H1 (cell line): Measurements from ENCODE around the gene RAPGEF1. TPM values are rescaled to one million over a fixed set of nuclear protein-coding genes. Genes with fewer than 3 reads are reported as not detected.
A peak's percentile ranks its signal among the peaks of the same experiment; 100 is the strongest.

ENCODE experiments used
- CTCF ChIA-PET: fragments of 300-600 bp; sonication (Branson Sonifier 250); formaldehyde crosslinking; loops from one replicate; lab custom pipeline; 2021; ENCODE audit not compliant: partially characterized antibody; lab: Charles Lee
- POLR2A ChIA-PET: fragments of 300-600 bp; sonication (Branson Sonifier 250); formaldehyde crosslinking; loops from one replicate; lab custom pipeline; 2021; ENCODE audit warnings: inconsistent platforms; ENCODE audit not compliant: partially characterized antibody; lab: Charles Lee
- DNase-seq, 2 experiments: peaks; one replicate each; pipeline versions ENCODE4 v3.0.0 to v3.0.0-alpha.2; 2010 to 2022; ENCODE audit warnings: low spot score in 2 of 2, low read depth in 1 of 2, mixed read lengths in 1 of 2
- FAIRE-seq: peaks from 2 replicates; lab custom pipeline; 2011; peaks lifted over from hg19 to GRCh38; lab: Jason Lieb, UNC
- H2AFZ ChIP-seq: 2 replicates; pipeline ENCODE4 v1.8.1; 2012; ENCODE audit warnings: low read length, inconsistent platforms
- H2AK5ac ChIP-seq: 2 replicates; pipeline ENCODE4 v1.6.1; 2013; ENCODE audit warnings: low read depth, low read length
- H2BK120ac ChIP-seq: replicated peaks from 2 replicates; pipeline ENCODE3; 2013; ENCODE audit warnings: low read depth, low read length, inconsistent platforms
- H2BK12ac ChIP-seq: 2 replicates; pipeline ENCODE4 v1.6.1; 2013; ENCODE audit warnings: low read depth, low read length
- H2BK15ac ChIP-seq: 2 replicates; pipeline ENCODE4 v1.6.1; 2013; ENCODE audit warnings: low read length
- H2BK20ac ChIP-seq: 2 replicates; pipeline ENCODE4 v1.6.1; 2013; ENCODE audit warnings: low read length
- H2BK5ac ChIP-seq: 2 replicates; pipeline ENCODE4 v1.6.1; 2013; ENCODE audit warnings: low read depth, low read length
- H3K14ac ChIP-seq: 2 replicates; pipeline ENCODE4 v1.6.1; 2013; ENCODE audit warnings: inconsistent platforms; ENCODE audit not compliant: insufficient read length
- H3K18ac ChIP-seq: 2 replicates; pipeline ENCODE4 v1.6.1; 2013; ENCODE audit warnings: low read length; ENCODE audit errors: extremely low read depth
- H3K23ac ChIP-seq: 2 replicates; pipeline ENCODE4 v1.6.1; 2013; ENCODE audit warnings: inconsistent platforms; ENCODE audit not compliant: insufficient read length
- H3K23me2 ChIP-seq: 2 replicates; pipeline ENCODE4 v1.6.1; 2013; ENCODE audit warnings: low read depth, low read length
- H3K27ac ChIP-seq: 2 replicates; pipeline ENCODE4 v1.6.1; 2011; ENCODE audit warnings: low read depth, low read length, inconsistent platforms
- H3K27me3 ChIP-seq, 4 experiments: replicated peaks in 1 of 4; 1 replicate in 1 of 4; 2 replicates in 3 of 4; pipeline versions ENCODE4 v1.6.1 to v1.8.1; 2011 to 2013; ENCODE audit warnings: low read length in 3 of 4, mild to moderate bottlenecking in 3 of 4, inconsistent platforms in 2 of 4, mixed read lengths in 2 of 4, moderate library complexity in 1 of 4; ENCODE audit not compliant: control insufficient read depth in 3 of 4, insufficient read depth in 3 of 4; ENCODE audit errors: extremely low read depth in 1 of 4
- H3K36me3 ChIP-seq, 4 experiments: 2 replicates each; pipeline versions ENCODE4 v1.6.1 to v1.8.1; 2011 to 2013; ENCODE audit warnings: mild to moderate bottlenecking in 4 of 4, low read length in 3 of 4, moderate library complexity in 2 of 4, control low read depth in 1 of 4, inconsistent platforms in 1 of 4; ENCODE audit not compliant: insufficient read depth in 4 of 4, control insufficient read depth in 2 of 4
- H3K4ac ChIP-seq: replicated peaks from 2 replicates; pipeline ENCODE3; 2013; ENCODE audit warnings: low read length, low read depth, mixed read lengths, inconsistent platforms; ENCODE audit not compliant: insufficient read length
- H3K4me1 ChIP-seq, 4 experiments: replicated peaks in 1 of 4; 1 replicate in 1 of 4; 2 replicates in 3 of 4; pipeline versions ENCODE4 v1.6.1 to v1.8.1; 2011 to 2013; ENCODE audit warnings: low read length in 3 of 4, inconsistent platforms in 2 of 4, mixed read lengths in 1 of 4; ENCODE audit not compliant: insufficient read depth in 4 of 4, control insufficient read depth in 3 of 4
- H3K4me2 ChIP-seq, 2 experiments: 2 replicates each; pipeline versions ENCODE4 v1.6.1 to v1.8.1; 2011 to 2013; ENCODE audit warnings: low read depth in 2 of 2, low read length in 2 of 2, control low read depth in 1 of 2, inconsistent platforms in 1 of 2, mild to moderate bottlenecking in 1 of 2; ENCODE audit not compliant: insufficient read depth in 1 of 2
- H3K4me3 ChIP-seq, 4 experiments: fragments of 200-600, 300-600 bp in 1 of 4; sonication (generic), shearing (Covaris generic), sonication (Bioruptor Twin) in 1 of 4; 2 replicates each; pipeline versions ENCODE4 v1.5.1 to v1.8.1; 2011 to 2016; ENCODE audit warnings: low read length in 4 of 4, low read depth in 3 of 4, control low read depth in 2 of 4, inconsistent platforms in 2 of 4, mild to moderate bottlenecking in 2 of 4, mixed read lengths in 1 of 4, moderate library complexity in 1 of 4; ENCODE audit not compliant: insufficient read depth in 2 of 4; ENCODE audit errors: extremely low read depth in 1 of 4
- H3K56ac ChIP-seq: replicated peaks from 2 replicates; pipeline ENCODE3; 2013; ENCODE audit warnings: low read depth, mild to moderate bottlenecking, mixed read lengths, low read length, inconsistent platforms; ENCODE audit not compliant: insufficient read length
- H3K79me1 ChIP-seq: 2 replicates; pipeline ENCODE4 v1.6.1; 2013; ENCODE audit warnings: low read depth, low read length, control low read depth
- H3K79me2 ChIP-seq, 2 experiments: 2 replicates each; pipeline versions ENCODE4 v1.6.1 to v1.8.1; 2012 to 2013; ENCODE audit warnings: low read length in 2 of 2, mild to moderate bottlenecking in 2 of 2, inconsistent platforms in 1 of 2; ENCODE audit not compliant: insufficient read depth in 2 of 2, control insufficient read depth in 1 of 2
- H3K9ac ChIP-seq, 4 experiments: replicated peaks in 1 of 4; 1 replicate in 1 of 4; 2 replicates in 3 of 4; pipeline versions ENCODE4 v1.6.1 to v1.8.1; 2011 to 2013; ENCODE audit warnings: low read depth in 3 of 4, low read length in 3 of 4, control low read depth in 2 of 4, mild to moderate bottlenecking in 2 of 4, moderate library complexity in 2 of 4, inconsistent platforms in 1 of 4; ENCODE audit errors: extremely low read depth in 1 of 4
- H3K9me3 ChIP-seq, 2 experiments: 2 replicates each; pipeline versions ENCODE4 v1.6.1 to v1.8.1; 2012 to 2013; ENCODE audit warnings: mild to moderate bottlenecking in 2 of 2, moderate library complexity in 2 of 2, control low read depth in 1 of 2, inconsistent platforms in 1 of 2, low read depth in 1 of 2, low read length in 1 of 2, mixed read lengths in 1 of 2; ENCODE audit not compliant: insufficient read depth in 2 of 2
- H4K20me1 ChIP-seq, 2 experiments: replicated peaks in 1 of 2; 2 replicates each; pipeline versions ENCODE3 to v1.8.1; 2011 to 2013; ENCODE audit warnings: inconsistent platforms in 2 of 2, low read length in 2 of 2, mild to moderate bottlenecking in 1 of 2; ENCODE audit not compliant: insufficient read depth in 2 of 2, control insufficient read depth in 1 of 2
- H4K5ac ChIP-seq: 2 replicates; pipeline ENCODE4 v1.6.1; 2013; ENCODE audit warnings: low read length, low read depth, mixed read lengths, inconsistent platforms; ENCODE audit not compliant: insufficient read length
- H4K8ac ChIP-seq: 2 replicates; pipeline ENCODE4 v1.8.0; 2013; ENCODE audit warnings: mild to moderate bottlenecking, moderate library complexity, low read length, inconsistent platforms; ENCODE audit not compliant: insufficient read depth; ENCODE audit errors: extremely low read depth
- H4K91ac ChIP-seq: replicated peaks from 2 replicates; pipeline ENCODE3; 2013; ENCODE audit warnings: low read length, mixed read lengths, inconsistent platforms; ENCODE audit not compliant: insufficient read length
- BACH1 ChIP-seq: IDR thresholded peaks from 2 replicates; pipeline ENCODE4 v1.6.1; 2012; ENCODE audit warnings: low read length, improper control_type of control experiment
- BRCA1 ChIP-seq: IDR thresholded peaks from 2 replicates; pipeline ENCODE4 v1.6.1; 2012; ENCODE audit warnings: low read depth, low read length, improper control_type of control experiment
- NANOG ChIP-seq: IDR thresholded peaks from 2 replicates; pipeline ENCODE4 v1.6.1; 2011; ENCODE audit warnings: low read length, low read depth, mild to moderate bottlenecking, inconsistent platforms; ENCODE audit not compliant: insufficient read depth, poor library complexity, severe bottlenecking
- RNF2 ChIP-seq: fragments of 200-900, 300-1000 bp; sonication (generic); IDR thresholded peaks from 2 replicates; pipeline ENCODE4 v1.7.1; 2016; ENCODE audit warnings: borderline replicate concordance, low read depth, mild to moderate bottlenecking, antibody characterized with exemption, low read length; ENCODE audit not compliant: poor library complexity, severe bottlenecking; ENCODE audit errors: missing control alignments
- RXRA ChIP-seq: IDR thresholded peaks from 2 replicates; pipeline ENCODE4 v1.6.1; 2011; ENCODE audit warnings: low read depth, mild to moderate bottlenecking, low read length, moderate library complexity; ENCODE audit not compliant: insufficient read depth
- SIRT6 ChIP-seq: IDR thresholded peaks from one replicate; pipeline ENCODE4 v1.7.1; 2012; ENCODE audit warnings: low read length, inconsistent platforms
- SP2 ChIP-seq: IDR thresholded peaks from 2 replicates; pipeline ENCODE4 v1.6.1; 2012; ENCODE audit warnings: mild to moderate bottlenecking, low read length, inconsistent platforms
- TCF12 ChIP-seq: IDR thresholded peaks from 2 replicates; pipeline ENCODE4 v1.6.1; 2011; ENCODE audit warnings: low read depth, mild to moderate bottlenecking, low read length
- TEAD4 ChIP-seq: IDR thresholded peaks from 2 replicates; pipeline ENCODE4 v1.6.1; 2012; ENCODE audit warnings: low read depth, low read length, inconsistent platforms, mixed read lengths
- WGBS, 2 experiments: shearing (Covaris generic) in 1 of 2; methylation state at CpG; one replicate each; pipeline versions ENCODE4 v1.1.6 to v1.1.7; 2013 to 2015; ENCODE audit warnings: low lambda C conversion rate in 2 of 2, mixed read lengths in 2 of 2, inconsistent platforms in 1 of 2, low coverage in 1 of 2, missing lambda C conversion rate in 1 of 2; ENCODE audit not compliant: insufficient replicate concordance in 2 of 2, insufficient coverage in 1 of 2, insufficient read length in 1 of 2; ENCODE audit errors: extremely low coverage in 1 of 2, missing lambda C conversion rate in 1 of 2; 5-methylcytosine and 5-hydroxymethylcytosine counted together
- polyA plus RNA-seq, 7 experiments: library from polyadenylated mRNA; depleted of rRNA in 3 of 7; stranded (reverse) in 5 of 7; unstranded in 2 of 7; fragments of >200 nt in 5 of 7; fragments of 200-250 nt in 2 of 7; gene quantifications; 1 replicate in 5 of 7; 2 replicates in 1 of 7; 4 replicates in 1 of 7; pipeline versions ENCODE4 v1.2.1 to v1.2.3, GENCODE V29; 2011 to 2013; ENCODE audit warnings: missing spikeins in 2 of 7, mixed read lengths in 2 of 7
- total RNA-seq: library from RNA; stranded (reverse); fragmentation: NEBNext Ultra II Directional; extraction: Animal tissue kit (Norgen Biotek cat#: 25700); gene quantifications from 2 replicates; pipeline ENCODE4 v1.2.1, GENCODE V29; 2021

Gene RAPGEF1
- total and polyA plus RNA-seq, 2 of the 8 experiments (the other 6 are each of a cell fraction or from before 2014, with no cell fraction given), result 29.7 to 78.9 TPM

DNA sequence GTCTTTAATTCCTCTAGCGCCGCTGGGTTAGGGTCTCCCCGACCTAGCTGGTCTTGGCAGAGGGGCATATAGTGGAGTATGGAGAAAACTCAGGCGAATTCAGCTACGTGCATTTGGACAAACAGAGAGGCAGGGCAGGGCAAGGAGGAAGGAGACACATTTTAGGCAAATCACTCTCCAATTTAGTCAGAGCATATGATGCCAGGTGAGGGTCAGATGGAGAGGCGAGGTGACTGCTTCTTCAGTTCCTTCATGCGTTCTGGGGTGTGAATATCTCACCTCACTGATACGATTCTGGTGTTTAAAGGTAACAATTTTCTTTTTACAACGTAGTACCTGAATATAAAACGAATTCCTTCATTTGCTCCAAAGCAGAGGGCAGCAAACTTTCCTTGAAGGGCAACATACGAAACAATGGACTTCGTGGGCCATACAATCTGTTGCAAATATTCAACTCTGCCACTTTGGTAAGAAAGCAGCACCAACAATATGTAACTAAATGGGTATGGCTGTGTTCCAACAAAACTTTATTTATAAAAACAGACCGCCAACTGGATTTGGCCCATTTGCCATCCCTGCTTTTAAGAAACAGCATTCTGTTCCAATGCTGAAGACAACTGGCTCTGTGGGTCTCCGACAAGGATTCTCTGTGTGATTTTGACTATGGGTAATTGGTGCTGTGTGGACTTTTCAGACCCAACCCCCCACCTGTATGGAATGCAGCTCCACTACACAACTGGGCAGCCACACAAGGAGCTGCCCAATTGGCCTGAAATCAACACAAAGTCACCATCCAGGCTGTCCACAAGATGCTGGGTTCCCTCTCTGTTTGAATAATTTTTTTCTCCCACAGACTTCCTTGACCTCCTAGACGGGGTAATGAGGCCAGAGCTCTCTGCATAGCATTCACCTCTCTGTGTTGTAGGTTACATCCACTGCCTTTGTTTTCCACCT is 53.8 kb downstream of the RAPGEF1 start:
- H2BK15ac ChIP-seq, result no peak overlapping the region
- ChIA-PET CTCF (interaction anchor here (0.7 to 1.3 kb wide), 2 partner anchors 11 to 29 kb away, joined by 3 read pairs; no protein-coding TSS in a partner anchor), POLR2A (interaction anchor here (0.5 to 1.3 kb wide), 2 partner anchors 11 to 27 kb away, joined by 3 to 4 read pairs; no protein-coding TSS in a partner anchor)
- H3K27me3 ChIP-seq, result no peaks in the 10 kb centered on the region
- 93% methylated on average over 15 of the region's 15 CpGs; no CpG with 5 or more reads in 1 of the 2 experiments for WGBS, 2 experiments
- no peak overlapping the region for H3K4ac ChIP-seq
- no peak overlapping the region for H2BK120ac ChIP-seq
- TF ChIP-seq BRCA1, result no peak
- no peak for TF ChIP-seq RXRA
- TF ChIP-seq TCF12, result no peak
- no peak for TF ChIP-seq NANOG
- no peak for TF ChIP-seq SIRT6
- TF ChIP-seq RNF2, result no peak
- TF ChIP-seq TEAD4, result no peak
- TF ChIP-seq SP2, result no peak
- TF ChIP-seq BACH1, result no peak
- H4K91ac ChIP-seq, result no peak overlapping the region
- H3K27ac ChIP-seq, result no peak overlapping the region
- no peaks in the 10 kb centered on the region; the same call in 1 of the 2 replicates for H3K79me1 ChIP-seq
- no peak overlapping the region for H3K23ac ChIP-seq
- H2AK5ac ChIP-seq, result no peak overlapping the region
- H3K36me3 ChIP-seq, result peaks cover 0 to 3% (median 0%) of the 10 kb centered on the region in 4 experiments; a peak in 1 of 8 replicates
- H4K8ac ChIP-seq, result 0 out of 2 replicates have a peak overlapping the region, but pooled peaks have one; percentile 62
- H3K56ac ChIP-seq, result no peak overlapping the region
- H3K9me3 ChIP-seq, result peaks cover 5 to 6% of the 10 kb centered on the region in 2 experiments; a peak in 2 of 4 replicates
- H3K23me2 ChIP-seq, result no peaks in the 10 kb centered on the region
- no peak overlapping the region for H3K4me3 ChIP-seq
- DNase-seq (no peak), FAIRE-seq (no peak)
- no peak overlapping the region for H2BK5ac ChIP-seq
- no peaks in the 10 kb centered on the region for H4K20me1 ChIP-seq
- no peak overlapping the region for H3K4me2 ChIP-seq
- H3K14ac ChIP-seq, result no peak overlapping the region
- peaks cover 0 to 12% (median 3%) of the 10 kb centered on the region in 4 experiments; a peak in 3 of 7 replicates for H3K4me1 ChIP-seq
- H2AFZ ChIP-seq, result no peak overlapping the region
- no peak overlapping the region for H3K18ac ChIP-seq
- no peak overlapping the region for H2BK12ac ChIP-seq
- H2BK20ac ChIP-seq, result no peak overlapping the region
- peaks cover 0 to 32% of the 10 kb centered on the region in 2 experiments; a peak in 3 of 4 replicates for H3K79me2 ChIP-seq
- H4K5ac ChIP-seq, result no peak overlapping the region
- H3K9ac ChIP-seq, result no peak overlapping the region
